GM12878 (cell line): ENCODE measurements around the gene ITPKB. TPM values are rescaled to one million over a fixed set of nuclear protein-coding genes. Genes with fewer than 3 reads are reported as not detected.

Experiments used
- ATAC-seq: fragments of 200-7000 bp; cut with Tn5 transposase; 3 replicates; pipeline ENCODE4 v1.9.1; 2020; ENCODE audit warnings: mild to moderate bottlenecking, moderate library complexity
- BruUV-seq: library from RNA; stranded (reverse); fragments of 400-500 nt; replicated peaks from 2 replicates; lab custom pipeline; 2021; lab: Mats Ljungman, UMichigan
- CTCF ChIA-PET: fragments of 300-600 bp; sonication (Branson Sonifier 250); formaldehyde crosslinking; extraction: SDS; loops from one replicate; lab custom pipeline; 2021; ENCODE audit warnings: inconsistent platforms; lab: Yijun Ruan, JAX
- POLR2A ChIA-PET: fragments of 350-600 bp; formaldehyde crosslinking; extraction: SDS; loops from one replicate; lab custom pipeline; 2021; ENCODE audit warnings: inconsistent platforms; lab: Charles Lee
- RAD21 ChIA-PET: fragments of 300-600 bp; sonication (Branson Sonifier 250); formaldehyde crosslinking; loops from one replicate; lab custom pipeline; 2023; ENCODE audit warnings: antibody characterized with exemption; ENCODE audit not compliant: unreplicated experiment; lab: Charles Lee
- SMC1A ChIA-PET: fragments of 300-600 bp; sonication (Branson Sonifier 250); formaldehyde crosslinking; loops from one replicate; lab custom pipeline; 2023; ENCODE audit not compliant: unreplicated experiment, uncharacterized antibody; lab: Charles Lee
- DNase-seq: peaks from one replicate; pipeline ENCODE4 v3.0.0-alpha.2; 2011; ENCODE audit warnings: low read depth, low spot score
- FAIRE-seq: peaks from 3 replicates; lab custom pipeline; 2011; peaks lifted over from hg19 to GRCh38; lab: Jason Lieb, UNC
- H2AFZ ChIP-seq: 2 replicates; pipeline ENCODE4 v1.6.0; 2011; ENCODE audit warnings: low read depth, low read length, control low read depth; ENCODE audit not compliant: control insufficient read depth
- H3K27ac ChIP-seq: 2 replicates; pipeline ENCODE4 v1.5.1; 2011; ENCODE audit warnings: control low read depth; ENCODE audit not compliant: control insufficient read depth, insufficient read depth
- H3K27me3 ChIP-seq, 2 experiments: replicated peaks in 1 of 2; 2 replicates each; pipeline versions ENCODE4 v1.6.0 to v1.6.1; 2011; ENCODE audit warnings: low read length in 1 of 2; ENCODE audit not compliant: control insufficient read depth in 2 of 2, insufficient read depth in 2 of 2
- H3K36me3 ChIP-seq, 2 experiments: 2 replicates each; pipeline ENCODE4 v1.5.1; 2011; ENCODE audit warnings: low read length in 1 of 2; ENCODE audit not compliant: control insufficient read depth in 2 of 2, insufficient read depth in 2 of 2
- H3K4me1 ChIP-seq: 2 replicates; pipeline ENCODE4 v1.6.1; 2011; ENCODE audit warnings: mild to moderate bottlenecking, low read length, moderate library complexity, mixed read lengths; ENCODE audit not compliant: control insufficient read depth, insufficient read depth
- H3K4me2 ChIP-seq: 2 replicates; pipeline ENCODE4 v1.6.0; 2011; ENCODE audit warnings: control low read depth; ENCODE audit not compliant: control insufficient read depth, insufficient read depth
- H3K4me3 ChIP-seq: fragments of 200-600 bp; sonication (generic); 2 replicates; pipeline ENCODE4 v1.5.1; 2016
- H3K79me2 ChIP-seq: 2 replicates; pipeline ENCODE4 v1.6.0; 2011; ENCODE audit warnings: low read length; ENCODE audit not compliant: control insufficient read depth, insufficient read depth
- H3K9ac ChIP-seq: 2 replicates; pipeline ENCODE4 v1.8.0; 2011; ENCODE audit warnings: low read length, control low read depth, mixed read lengths; ENCODE audit not compliant: control insufficient read depth, insufficient read depth
- H3K9me3 ChIP-seq: replicated peaks from 3 replicates; pipeline ENCODE4 v1.5.1; 2011; ENCODE audit warnings: mild to moderate bottlenecking, low read length; ENCODE audit not compliant: control insufficient read depth, insufficient read depth
- H4K20me1 ChIP-seq: 2 replicates; pipeline ENCODE4 v1.6.0; 2011; ENCODE audit not compliant: control insufficient read depth, insufficient read depth
- BACH1 ChIP-seq: fragments of 450-650 bp; IDR thresholded peaks from 2 replicates; pipeline ENCODE4 v1.6.1; 2017; ENCODE audit warnings: mild to moderate bottlenecking, borderline replicate concordance
- BMI1 ChIP-seq: fragments of 450-650 bp; IDR thresholded peaks from 2 replicates; pipeline ENCODE4 v1.6.1; 2016; ENCODE audit warnings: mild to moderate bottlenecking, moderate library complexity, borderline replicate concordance
- DPF2 ChIP-seq: fragments of 450-650 bp; IDR thresholded peaks from 2 replicates; pipeline ENCODE4 v1.6.1; 2017; ENCODE audit warnings: mild to moderate bottlenecking
- MEF2A ChIP-seq: IDR thresholded peaks from 2 replicates; pipeline ENCODE4 v1.6.1; 2011; ENCODE audit warnings: low read depth, mild to moderate bottlenecking, low read length, moderate library complexity; ENCODE audit not compliant: insufficient read depth
- MYC ChIP-seq: IDR thresholded peaks from 2 replicates; pipeline ENCODE4 v1.6.1; 2011; ENCODE audit warnings: mild to moderate bottlenecking, low read length, moderate library complexity, inconsistent platforms; ENCODE audit not compliant: insufficient read depth, insufficient replicate concordance, insufficient read length, severe bottlenecking
- NRF1 ChIP-seq: conservative IDR thresholded peaks from 2 replicates; pipeline ENCODE4 v1.6.1; 2011; ENCODE audit warnings: mild to moderate bottlenecking, low read depth, low read length, improper control_type of control experiment
- TAF1 ChIP-seq: IDR thresholded peaks from 2 replicates; pipeline ENCODE4 v1.6.1; 2011; ENCODE audit warnings: mild to moderate bottlenecking, low read depth, low read length, borderline replicate concordance
- WGBS: methylation state at CpG from one replicate; pipeline ENCODE4 v1.1.6; 2016; ENCODE audit warnings: low lambda C conversion rate; ENCODE audit not compliant: insufficient replicate concordance, insufficient coverage; ENCODE audit errors: missing lambda C conversion rate; 5-methylcytosine and 5-hydroxymethylcytosine counted together
- in situ Hi-C: fragments of 300-500 bp; cut with MboI; formaldehyde crosslinking; loops from 9 replicates; pipeline ENCODE4 v1.14.3; 2018; ENCODE audit warnings: mixed read lengths
- intact Hi-C: fragments of 100-400 bp; cut with micrococcal nuclease; formaldehyde crosslinking; loops from one replicate; pipeline ENCODE4 v1.14.2; 2022; ENCODE audit not compliant: unreplicated experiment
- polyA plus RNA-seq, 11 experiments: library from polyadenylated mRNA; depleted of rRNA in 4 of 11; unstranded in 6 of 11; stranded (reverse) in 5 of 11; fragments of >200 nt; fragmentation: Nextera tagmentation in 4 of 11; fragmentation: Illumina TruSeq in 1 of 11; extraction: Ambion mirVana in 4 of 11; extraction: Trizol in 1 of 11; gene quantifications; 1 replicate in 1 of 11; 2 replicates in 10 of 11; pipeline versions ENCODE4 v1.2.1 to v1.2.3, GENCODE V29; 2011 to 2016; ENCODE audit warnings: inconsistent platforms in 2 of 11, missing spikeins in 2 of 11, low read depth in 1 of 11
- total RNA-seq, 4 experiments: library from RNA; depleted of rRNA in 3 of 4; stranded (reverse); fragments of >200 nt in 3 of 4; fragmentation: Illumina TruSeq in 1 of 4; extraction: Trizol in 1 of 4; gene quantifications; 2 replicates each; pipeline versions ENCODE4 v1.2.1 to v1.2.3, GENCODE V29; 2013 to 2021
- TF ChIP-seq, protein P1 (sequence below): fragments of 450-650 bp; formaldehyde crosslinking; IDR thresholded peaks from 2 replicates; pipeline ENCODE4 v1.4.0; 2022; ENCODE audit warnings: mild to moderate bottlenecking, moderate library complexity
- TF ChIP-seq, protein P2 (sequence below): fragments of 450-650 bp; IDR thresholded peaks from 2 replicates; pipeline ENCODE4 v1.6.1; 2014; ENCODE audit warnings: mild to moderate bottlenecking
- TF ChIP-seq, protein P3 (sequence below): fragments of 450-650 bp; IDR thresholded peaks from 2 replicates; pipeline ENCODE4 v1.6.1; 2017; ENCODE audit warnings: mild to moderate bottlenecking
- TF ChIP-seq, protein P4 (sequence below): IDR thresholded peaks from 2 replicates; pipeline ENCODE4 v1.6.1; 2012; ENCODE audit warnings: mild to moderate bottlenecking, low read depth, low read length

Gene ITPKB
- total and polyA plus RNA-seq, 10 of the 15 experiments (the other 5 are each of a cell fraction or from before 2014, with no cell fraction given): 1.3 to 38.7 (median 12.9) TPM

DNA sequence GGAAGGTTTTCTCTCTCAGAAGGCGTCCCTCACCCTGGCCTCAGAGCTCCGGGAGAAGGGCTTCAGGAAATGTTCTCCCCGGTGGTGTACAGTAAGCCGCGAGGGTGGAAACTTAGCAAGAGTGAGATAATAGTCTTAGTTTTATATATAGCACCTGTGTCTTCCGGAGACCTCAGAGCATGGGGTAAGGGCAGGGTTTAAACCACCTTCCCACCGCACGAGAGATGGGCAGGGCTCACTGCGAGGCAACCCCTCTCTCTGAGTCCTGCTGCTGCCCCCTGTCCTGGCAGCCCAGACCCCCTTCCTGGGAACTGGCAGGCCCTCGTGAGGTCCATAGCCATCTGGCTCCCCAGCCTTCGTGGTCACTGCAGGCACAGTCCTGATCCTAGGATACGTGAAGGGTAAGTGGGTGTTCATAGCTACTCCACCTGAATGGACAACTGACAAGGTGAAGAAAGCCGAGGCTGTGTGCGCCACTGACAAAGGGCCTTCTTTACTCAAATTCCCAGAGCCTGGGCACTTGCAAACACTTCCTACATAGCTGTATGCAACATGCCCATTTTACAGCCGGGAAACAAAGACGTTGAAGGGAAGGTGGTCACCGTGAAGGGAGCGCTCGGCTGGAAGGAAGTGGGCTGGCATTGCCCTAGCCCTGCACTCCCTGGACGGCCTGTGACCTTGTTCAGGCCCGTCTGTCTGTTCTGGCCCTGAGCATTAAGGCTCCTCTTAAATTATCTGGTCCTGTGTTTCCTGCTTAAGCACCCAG is 26.9 kb downstream of the ITPKB start:
- ChIA-PET RAD21 (interaction anchor here (0.9 to 2.3 kb wide), 11 partner anchors 14 to 116 kb away, joined by 3 to 10 read pairs (median 4); partner anchors contain the start of gene ITPKB), POLR2A (interaction anchor here (0.7 to 1.8 kb wide), 5 partner anchors 9 to 22 kb away, joined by 3 to 6 read pairs (median 4); no protein-coding TSS in a partner anchor), SMC1A (interaction anchor here (0.6 to 3.2 kb wide), 19 partner anchors 9 to 117 kb away, joined by 3 to 21 read pairs (median 5); partner anchors contain the start of gene ITPKB), CTCF (interaction anchor here (0.9 to 2.7 kb wide), 16 partner anchors 8 to 115 kb away, joined by 3 to 20 read pairs (median 4); partner anchors contain the start of gene ITPKB)
- H3K79me2 ChIP-seq: peaks cover 45% of the 10 kb centered on the region
- H3K27ac ChIP-seq: peak overlapping the region; percentile 43
- BruUV-seq: no TSS peak
- peak; percentile 27 for FAIRE-seq
- intact Hi-C loops: loop anchor here (1.0 to 2.0 kb wide), 2 partner anchors 21 to 116 kb away; no protein-coding TSS in a partner anchor
- no peak for DNase-seq
- ATAC-seq: peak; percentile 93
- peaks cover 27% of the 10 kb centered on the region for H3K4me1 ChIP-seq
- peak overlapping the region; percentile 60 for H3K4me2 ChIP-seq
- H4K20me1 ChIP-seq: no peaks in the 10 kb centered on the region
- no peaks in the 10 kb centered on the region for H3K27me3 ChIP-seq
- 16% methylated on average over 21 of the region's 21 CpGs for WGBS
- H3K9ac ChIP-seq: peak overlapping the region; percentile 30
- H3K36me3 ChIP-seq: peaks cover 1 to 10% of the 10 kb centered on the region in 2 experiments; a peak in 2 of 4 replicates
- H3K4me3 ChIP-seq: peak overlapping the region; percentile 50; the same call in 1 of the 2 replicates
- H3K9me3 ChIP-seq: peaks cover 8% of the 10 kb centered on the region
- in situ Hi-C loops: no loop called here
- no peak overlapping the region for H2AFZ ChIP-seq
- TF ChIP-seq, protein P1, sequence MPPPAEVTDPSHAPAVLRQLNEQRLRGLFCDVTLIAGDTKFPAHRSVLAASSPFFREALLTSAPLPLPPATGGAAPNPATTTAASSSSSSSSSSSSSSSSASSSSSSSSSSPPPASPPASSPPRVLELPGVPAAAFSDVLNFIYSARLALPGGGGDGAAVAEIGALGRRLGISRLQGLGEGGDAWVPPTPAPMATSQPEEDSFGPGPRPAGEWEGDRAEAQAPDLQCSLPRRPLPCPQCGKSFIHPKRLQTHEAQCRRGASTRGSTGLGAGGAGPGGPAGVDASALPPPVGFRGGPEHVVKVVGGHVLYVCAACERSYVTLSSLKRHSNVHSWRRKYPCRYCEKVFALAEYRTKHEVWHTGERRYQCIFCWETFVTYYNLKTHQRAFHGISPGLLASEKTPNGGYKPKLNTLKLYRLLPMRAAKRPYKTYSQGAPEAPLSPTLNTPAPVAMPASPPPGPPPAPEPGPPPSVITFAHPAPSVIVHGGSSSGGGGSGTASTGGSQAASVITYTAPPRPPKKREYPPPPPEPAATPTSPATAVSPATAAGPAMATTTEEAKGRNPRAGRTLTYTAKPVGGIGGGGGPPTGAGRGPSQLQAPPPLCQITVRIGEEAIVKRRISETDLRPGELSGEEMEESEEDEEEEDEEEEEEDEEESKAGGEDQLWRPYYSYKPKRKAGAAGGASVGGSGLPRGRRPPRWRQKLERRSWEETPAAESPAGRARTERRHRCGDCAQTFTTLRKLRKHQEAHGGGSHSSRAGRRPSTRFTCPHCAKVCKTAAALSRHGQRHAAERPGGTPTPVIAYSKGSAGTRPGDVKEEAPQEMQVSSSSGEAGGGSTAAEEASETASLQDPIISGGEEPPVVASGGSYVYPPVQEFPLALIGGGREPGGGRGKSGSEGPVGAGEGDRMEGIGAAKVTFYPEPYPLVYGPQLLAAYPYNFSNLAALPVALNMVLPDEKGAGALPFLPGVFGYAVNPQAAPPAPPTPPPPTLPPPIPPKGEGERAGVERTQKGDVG: no peak
- no peak for TF ChIP-seq DPF2
- no peak for TF ChIP-seq BMI1
- TF ChIP-seq, protein P2, sequence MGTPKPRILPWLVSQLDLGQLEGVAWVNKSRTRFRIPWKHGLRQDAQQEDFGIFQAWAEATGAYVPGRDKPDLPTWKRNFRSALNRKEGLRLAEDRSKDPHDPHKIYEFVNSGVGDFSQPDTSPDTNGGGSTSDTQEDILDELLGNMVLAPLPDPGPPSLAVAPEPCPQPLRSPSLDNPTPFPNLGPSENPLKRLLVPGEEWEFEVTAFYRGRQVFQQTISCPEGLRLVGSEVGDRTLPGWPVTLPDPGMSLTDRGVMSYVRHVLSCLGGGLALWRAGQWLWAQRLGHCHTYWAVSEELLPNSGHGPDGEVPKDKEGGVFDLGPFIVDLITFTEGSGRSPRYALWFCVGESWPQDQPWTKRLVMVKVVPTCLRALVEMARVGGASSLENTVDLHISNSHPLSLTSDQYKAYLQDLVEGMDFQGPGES: no peak
- TF ChIP-seq, protein P3, sequence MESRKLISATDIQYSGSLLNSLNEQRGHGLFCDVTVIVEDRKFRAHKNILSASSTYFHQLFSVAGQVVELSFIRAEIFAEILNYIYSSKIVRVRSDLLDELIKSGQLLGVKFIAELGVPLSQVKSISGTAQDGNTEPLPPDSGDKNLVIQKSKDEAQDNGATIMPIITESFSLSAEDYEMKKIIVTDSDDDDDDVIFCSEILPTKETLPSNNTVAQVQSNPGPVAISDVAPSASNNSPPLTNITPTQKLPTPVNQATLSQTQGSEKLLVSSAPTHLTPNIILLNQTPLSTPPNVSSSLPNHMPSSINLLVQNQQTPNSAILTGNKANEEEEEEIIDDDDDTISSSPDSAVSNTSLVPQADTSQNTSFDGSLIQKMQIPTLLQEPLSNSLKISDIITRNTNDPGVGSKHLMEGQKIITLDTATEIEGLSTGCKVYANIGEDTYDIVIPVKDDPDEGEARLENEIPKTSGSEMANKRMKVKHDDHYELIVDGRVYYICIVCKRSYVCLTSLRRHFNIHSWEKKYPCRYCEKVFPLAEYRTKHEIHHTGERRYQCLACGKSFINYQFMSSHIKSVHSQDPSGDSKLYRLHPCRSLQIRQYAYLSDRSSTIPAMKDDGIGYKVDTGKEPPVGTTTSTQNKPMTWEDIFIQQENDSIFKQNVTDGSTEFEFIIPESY: no peak
- TF ChIP-seq BACH1: no peak
- TF ChIP-seq TAF1: no peak
- TF ChIP-seq MYC: no peak
- TF ChIP-seq NRF1: no peak
- TF ChIP-seq MEF2A: peak; percentile 82; the same call in 1 of the 2 replicates
- TF ChIP-seq, protein P4, sequence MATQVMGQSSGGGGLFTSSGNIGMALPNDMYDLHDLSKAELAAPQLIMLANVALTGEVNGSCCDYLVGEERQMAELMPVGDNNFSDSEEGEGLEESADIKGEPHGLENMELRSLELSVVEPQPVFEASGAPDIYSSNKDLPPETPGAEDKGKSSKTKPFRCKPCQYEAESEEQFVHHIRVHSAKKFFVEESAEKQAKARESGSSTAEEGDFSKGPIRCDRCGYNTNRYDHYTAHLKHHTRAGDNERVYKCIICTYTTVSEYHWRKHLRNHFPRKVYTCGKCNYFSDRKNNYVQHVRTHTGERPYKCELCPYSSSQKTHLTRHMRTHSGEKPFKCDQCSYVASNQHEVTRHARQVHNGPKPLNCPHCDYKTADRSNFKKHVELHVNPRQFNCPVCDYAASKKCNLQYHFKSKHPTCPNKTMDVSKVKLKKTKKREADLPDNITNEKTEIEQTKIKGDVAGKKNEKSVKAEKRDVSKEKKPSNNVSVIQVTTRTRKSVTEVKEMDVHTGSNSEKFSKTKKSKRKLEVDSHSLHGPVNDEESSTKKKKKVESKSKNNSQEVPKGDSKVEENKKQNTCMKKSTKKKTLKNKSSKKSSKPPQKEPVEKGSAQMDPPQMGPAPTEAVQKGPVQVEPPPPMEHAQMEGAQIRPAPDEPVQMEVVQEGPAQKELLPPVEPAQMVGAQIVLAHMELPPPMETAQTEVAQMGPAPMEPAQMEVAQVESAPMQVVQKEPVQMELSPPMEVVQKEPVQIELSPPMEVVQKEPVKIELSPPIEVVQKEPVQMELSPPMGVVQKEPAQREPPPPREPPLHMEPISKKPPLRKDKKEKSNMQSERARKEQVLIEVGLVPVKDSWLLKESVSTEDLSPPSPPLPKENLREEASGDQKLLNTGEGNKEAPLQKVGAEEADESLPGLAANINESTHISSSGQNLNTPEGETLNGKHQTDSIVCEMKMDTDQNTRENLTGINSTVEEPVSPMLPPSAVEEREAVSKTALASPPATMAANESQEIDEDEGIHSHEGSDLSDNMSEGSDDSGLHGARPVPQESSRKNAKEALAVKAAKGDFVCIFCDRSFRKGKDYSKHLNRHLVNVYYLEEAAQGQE: no peak
